Measurements from ENCODE around the gene HOXD1. TPM values are rescaled to one million over a fixed set of nuclear protein-coding genes. Genes with fewer than 3 reads are reported as not detected.

The HOXD1 gene
- total RNA-seq, 1 experiment from 2014 or later, result not detected

GRCh38 chr2:176158186-176158591 is 30.3 kb upstream of the HOXD1 start:
- Histone ChIP-seq H3K27ac (ENCODE audit: insufficient read length, low read depth, low read length) (no peak overlapping the region), H3K27me3 (ENCODE audit: insufficient read depth, low read length) (peaks cover 100% of the 10 kb centered on the region)
- H3K27me3 Mint-ChIP-seq (ENCODE audit: low read depth), result peaks cover 100% of the 10 kb centered on the region

More at GRCh38 chr2:176158186-176158591, 30.3 kb upstream of the HOXD1 start:
- no peaks in the 10 kb centered on the region for H3K9me3 ChIP-seq (ENCODE audit: control insufficient read depth, low read depth, low read length)
- H3K4ac ChIP-seq (ENCODE audit: low read depth, low read length), result no peak overlapping the region
- no CpG with 5 or more reads among the region's 22 CpGs for WGBS (ENCODE audit: extremely low coverage, insufficient read length, low lambda C conversion rate)
- H3K79me1 ChIP-seq (ENCODE audit: insufficient read depth, low read depth, low read length, poor library complexity, severe bottlenecking), result no peaks in the 10 kb centered on the region
- H2BK20ac ChIP-seq (ENCODE audit: low read depth, low read length, poor library complexity, severe bottlenecking), result no peak overlapping the region
- peaks cover 6 to 25% of the 10 kb centered on the region in 2 experiments; a peak in 3 of 4 replicates for H3K4me1 Mint-ChIP-seq
- no peak overlapping the region for H3K23ac ChIP-seq (ENCODE audit: insufficient read length, low read depth, low read length)
- H3K9me3 Mint-ChIP-seq, result peaks cover 0 to 5% of the 10 kb centered on the region in 2 experiments; a peak in 3 of 5 replicates
- H3K56ac ChIP-seq (ENCODE audit: insufficient read length, low read depth, low read length), result no peak overlapping the region
- no peak overlapping the region for H2AFZ ChIP-seq (ENCODE audit: low read length)
- H3K18ac ChIP-seq (ENCODE audit: insufficient read length, low read depth, low read length), result no peak overlapping the region
- no peaks in the 10 kb centered on the region for H3K4me1 ChIP-seq (ENCODE audit: insufficient read depth, low read length)
- no peak overlapping the region for H4K5ac ChIP-seq (ENCODE audit: insufficient read length, low read depth, low read length)
- no peak overlapping the region for H4K91ac ChIP-seq (ENCODE audit: insufficient read length, low read depth, low read length)
- no peak overlapping the region for H3K9ac ChIP-seq (ENCODE audit: extremely low read depth, insufficient read length, low read length)
- H2BK12ac ChIP-seq (ENCODE audit: insufficient read length, low read depth, low read length), result no peak overlapping the region
- TF ChIP-seq, protein P1, sequence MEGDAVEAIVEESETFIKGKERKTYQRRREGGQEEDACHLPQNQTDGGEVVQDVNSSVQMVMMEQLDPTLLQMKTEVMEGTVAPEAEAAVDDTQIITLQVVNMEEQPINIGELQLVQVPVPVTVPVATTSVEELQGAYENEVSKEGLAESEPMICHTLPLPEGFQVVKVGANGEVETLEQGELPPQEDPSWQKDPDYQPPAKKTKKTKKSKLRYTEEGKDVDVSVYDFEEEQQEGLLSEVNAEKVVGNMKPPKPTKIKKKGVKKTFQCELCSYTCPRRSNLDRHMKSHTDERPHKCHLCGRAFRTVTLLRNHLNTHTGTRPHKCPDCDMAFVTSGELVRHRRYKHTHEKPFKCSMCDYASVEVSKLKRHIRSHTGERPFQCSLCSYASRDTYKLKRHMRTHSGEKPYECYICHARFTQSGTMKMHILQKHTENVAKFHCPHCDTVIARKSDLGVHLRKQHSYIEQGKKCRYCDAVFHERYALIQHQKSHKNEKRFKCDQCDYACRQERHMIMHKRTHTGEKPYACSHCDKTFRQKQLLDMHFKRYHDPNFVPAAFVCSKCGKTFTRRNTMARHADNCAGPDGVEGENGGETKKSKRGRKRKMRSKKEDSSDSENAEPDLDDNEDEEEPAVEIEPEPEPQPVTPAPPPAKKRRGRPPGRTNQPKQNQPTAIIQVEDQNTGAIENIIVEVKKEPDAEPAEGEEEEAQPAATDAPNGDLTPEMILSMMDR (conservative IDR thresholded peaks at IDR 0.05), result no peak
- no peak overlapping the region for H2BK5ac ChIP-seq (ENCODE audit: insufficient read length, low read length)
- H4K20me1 ChIP-seq (ENCODE audit: control insufficient read depth, insufficient read depth, insufficient read length), result peaks cover 2% of the 10 kb centered on the region
- H3T11ph ChIP-seq (ENCODE audit: low read length), result no peak overlapping the region
- H3K27ac Mint-ChIP-seq, result no peak overlapping the region
- no peak overlapping the region for H3K14ac ChIP-seq (ENCODE audit: insufficient read depth, low read length)
- H3K79me2 ChIP-seq (ENCODE audit: insufficient read depth, low read length), result no peaks in the 10 kb centered on the region
- H3K4me2 ChIP-seq (ENCODE audit: insufficient read depth, insufficient read length, low read length), result no peak overlapping the region
- DNase-seq, result no peak
- H2AK5ac ChIP-seq (ENCODE audit: insufficient read length, low read length), result no peak overlapping the region
- H2BK15ac ChIP-seq (ENCODE audit: low read depth, low read length), result no peak overlapping the region
- no peaks in the 10 kb centered on the region for H3K23me2 ChIP-seq (ENCODE audit: insufficient read length, low read depth, low read length, poor library complexity, severe bottlenecking)
- H2BK120ac ChIP-seq (ENCODE audit: low read depth, low read length, poor library complexity, severe bottlenecking), result no peak overlapping the region
- no peaks in the 10 kb centered on the region; a peak in 1 of 7 replicates for H3K36me3 Mint-ChIP-seq (ENCODE audit: insufficient read depth in 1 of 3, low read depth in 3 of 3)
- no peak overlapping the region for H3K4me3 Mint-ChIP-seq
- H4K8ac ChIP-seq (replicated peaks; ENCODE audit: insufficient read length, low read depth, low read length), result no peak overlapping the region
